WTC11 (cell line): ENCODE results near the gene TSPYL2.

Experiments used
- CREM ChIP-seq: sonication (generic); formaldehyde crosslinking; IDR thresholded peaks from 2 replicates; pipeline ENCODE4 v1.8.1; 2022; ENCODE audit warnings: mild to moderate bottlenecking, missing genetic modification reagents, moderate library complexity
- ETV6 ChIP-seq: sonication (generic); formaldehyde crosslinking; IDR thresholded peaks from 2 replicates; pipeline ENCODE4 v1.8.1; 2022; ENCODE audit warnings: mild to moderate bottlenecking, missing genetic modification reagents
- FOXK1 ChIP-seq: sonication (generic); formaldehyde crosslinking; IDR thresholded peaks from 2 replicates; pipeline ENCODE4 v1.8.0; 2022; ENCODE audit warnings: mild to moderate bottlenecking, moderate library complexity, missing genetic modification reagents
- JUN ChIP-seq: sonication (generic); formaldehyde crosslinking; IDR thresholded peaks from 2 replicates; pipeline ENCODE4 v1.8.0; 2023; ENCODE audit warnings: mild to moderate bottlenecking, missing genetic modification reagents
- KAT7 ChIP-seq: sonication (generic); formaldehyde crosslinking; IDR thresholded peaks from 2 replicates; pipeline ENCODE4 v1.8.1; 2023; ENCODE audit warnings: missing genetic modification reagents, mild to moderate bottlenecking, borderline replicate concordance
- NFYB ChIP-seq: sonication (generic); formaldehyde crosslinking; conservative IDR thresholded peaks from 2 replicates; pipeline ENCODE4 v1.8.0; 2022; ENCODE audit warnings: low read depth, missing genetic modification reagents
- RORB ChIP-seq: fragments of 250-450 bp; sonication (Bioruptor Pico); IDR thresholded peaks from 2 replicates; pipeline ENCODE4 v1.9.0; 2021; ENCODE audit warnings: mild to moderate bottlenecking
- ZBTB21 ChIP-seq: sonication (generic); formaldehyde crosslinking; IDR thresholded peaks from 2 replicates; pipeline ENCODE4 v1.8.1; 2023; ENCODE audit warnings: mild to moderate bottlenecking, missing genetic modification reagents, borderline replicate concordance
- TF ChIP-seq, protein P1 (sequence below): fragments of 200-600 bp; IDR thresholded peaks from 2 replicates; pipeline ENCODE4 v1.8.0; 2022; ENCODE audit warnings: antibody characterized with exemption
- TF ChIP-seq, protein P2 (sequence below): sonication (generic); formaldehyde crosslinking; IDR thresholded peaks from 2 replicates; pipeline ENCODE4 v1.8.0; 2022; ENCODE audit warnings: mild to moderate bottlenecking, missing genetic modification reagents
- TF ChIP-seq, protein P3 (sequence below): sonication (generic); formaldehyde crosslinking; IDR thresholded peaks from 2 replicates; pipeline ENCODE4 v1.8.0; 2022; ENCODE audit warnings: mild to moderate bottlenecking, missing genetic modification reagents
- TF ChIP-seq, protein P4 (sequence below): sonication (generic); formaldehyde crosslinking; IDR thresholded peaks from 2 replicates; pipeline ENCODE4 v1.8.1; 2022; ENCODE audit warnings: low read depth, mild to moderate bottlenecking, moderate library complexity, missing genetic modification reagents, borderline replicate concordance
- TF ChIP-seq, protein P5 (sequence below): sonication (generic); formaldehyde crosslinking; IDR thresholded peaks from 2 replicates; pipeline ENCODE4 v1.8.1; 2023; ENCODE audit warnings: mild to moderate bottlenecking, missing genetic modification reagents, borderline replicate concordance
- TF ChIP-seq, protein P6 (sequence below): sonication (generic); formaldehyde crosslinking; IDR thresholded peaks from 2 replicates; pipeline ENCODE4 v1.8.1; 2023; ENCODE audit warnings: mild to moderate bottlenecking, missing genetic modification reagents, moderate library complexity

DNA sequence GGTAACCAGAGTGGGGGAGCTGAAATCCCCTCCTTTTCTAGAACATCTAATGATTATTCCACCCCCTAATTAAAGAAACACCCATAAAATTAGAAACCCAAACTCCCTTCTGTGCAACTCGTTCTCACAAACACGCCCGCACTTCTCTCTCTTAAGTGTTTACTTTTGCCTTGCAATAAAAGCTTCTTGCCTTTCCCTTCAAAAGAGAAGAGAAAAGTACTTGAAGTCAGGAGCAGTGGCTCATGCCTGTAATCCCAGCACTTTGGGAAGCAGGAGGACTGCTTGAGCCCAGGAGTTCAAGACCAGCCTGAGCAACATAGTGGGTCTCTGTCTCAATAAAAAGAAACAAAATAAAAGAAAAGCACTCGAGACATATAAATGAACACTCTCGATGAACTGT lies 37.2 kb upstream of the TSPYL2 start:
- TF ChIP-seq, protein P1, sequence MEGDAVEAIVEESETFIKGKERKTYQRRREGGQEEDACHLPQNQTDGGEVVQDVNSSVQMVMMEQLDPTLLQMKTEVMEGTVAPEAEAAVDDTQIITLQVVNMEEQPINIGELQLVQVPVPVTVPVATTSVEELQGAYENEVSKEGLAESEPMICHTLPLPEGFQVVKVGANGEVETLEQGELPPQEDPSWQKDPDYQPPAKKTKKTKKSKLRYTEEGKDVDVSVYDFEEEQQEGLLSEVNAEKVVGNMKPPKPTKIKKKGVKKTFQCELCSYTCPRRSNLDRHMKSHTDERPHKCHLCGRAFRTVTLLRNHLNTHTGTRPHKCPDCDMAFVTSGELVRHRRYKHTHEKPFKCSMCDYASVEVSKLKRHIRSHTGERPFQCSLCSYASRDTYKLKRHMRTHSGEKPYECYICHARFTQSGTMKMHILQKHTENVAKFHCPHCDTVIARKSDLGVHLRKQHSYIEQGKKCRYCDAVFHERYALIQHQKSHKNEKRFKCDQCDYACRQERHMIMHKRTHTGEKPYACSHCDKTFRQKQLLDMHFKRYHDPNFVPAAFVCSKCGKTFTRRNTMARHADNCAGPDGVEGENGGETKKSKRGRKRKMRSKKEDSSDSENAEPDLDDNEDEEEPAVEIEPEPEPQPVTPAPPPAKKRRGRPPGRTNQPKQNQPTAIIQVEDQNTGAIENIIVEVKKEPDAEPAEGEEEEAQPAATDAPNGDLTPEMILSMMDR, result no peak
- TF ChIP-seq, protein P2, sequence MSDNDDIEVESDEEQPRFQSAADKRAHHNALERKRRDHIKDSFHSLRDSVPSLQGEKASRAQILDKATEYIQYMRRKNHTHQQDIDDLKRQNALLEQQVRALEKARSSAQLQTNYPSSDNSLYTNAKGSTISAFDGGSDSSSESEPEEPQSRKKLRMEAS (CRISPR knock-in tag), result no peak
- no peak for TF ChIP-seq ZBTB21 (CRISPR knock-in tag)
- no peak for TF ChIP-seq RORB (CRISPR knock-in tag)
- TF ChIP-seq NFYB, result no peak
- no peak for TF ChIP-seq CREM (CRISPR knock-in tag)
- TF ChIP-seq, protein P3, sequence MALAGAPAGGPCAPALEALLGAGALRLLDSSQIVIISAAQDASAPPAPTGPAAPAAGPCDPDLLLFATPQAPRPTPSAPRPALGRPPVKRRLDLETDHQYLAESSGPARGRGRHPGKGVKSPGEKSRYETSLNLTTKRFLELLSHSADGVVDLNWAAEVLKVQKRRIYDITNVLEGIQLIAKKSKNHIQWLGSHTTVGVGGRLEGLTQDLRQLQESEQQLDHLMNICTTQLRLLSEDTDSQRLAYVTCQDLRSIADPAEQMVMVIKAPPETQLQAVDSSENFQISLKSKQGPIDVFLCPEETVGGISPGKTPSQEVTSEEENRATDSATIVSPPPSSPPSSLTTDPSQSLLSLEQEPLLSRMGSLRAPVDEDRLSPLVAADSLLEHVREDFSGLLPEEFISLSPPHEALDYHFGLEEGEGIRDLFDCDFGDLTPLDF (CRISPR knock-in tag), result no peak
- TF ChIP-seq, protein P4, sequence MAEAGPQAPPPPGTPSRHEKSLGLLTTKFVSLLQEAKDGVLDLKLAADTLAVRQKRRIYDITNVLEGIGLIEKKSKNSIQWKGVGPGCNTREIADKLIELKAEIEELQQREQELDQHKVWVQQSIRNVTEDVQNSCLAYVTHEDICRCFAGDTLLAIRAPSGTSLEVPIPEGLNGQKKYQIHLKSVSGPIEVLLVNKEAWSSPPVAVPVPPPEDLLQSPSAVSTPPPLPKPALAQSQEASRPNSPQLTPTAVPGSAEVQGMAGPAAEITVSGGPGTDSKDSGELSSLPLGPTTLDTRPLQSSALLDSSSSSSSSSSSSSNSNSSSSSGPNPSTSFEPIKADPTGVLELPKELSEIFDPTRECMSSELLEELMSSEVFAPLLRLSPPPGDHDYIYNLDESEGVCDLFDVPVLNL (CRISPR knock-in tag), result no peak
- no peak for TF ChIP-seq JUN (CRISPR knock-in tag)
- TF ChIP-seq KAT7 (CRISPR knock-in tag), result no peak
- TF ChIP-seq FOXK1 (CRISPR knock-in tag), result no peak
- TF ChIP-seq, protein P5, sequence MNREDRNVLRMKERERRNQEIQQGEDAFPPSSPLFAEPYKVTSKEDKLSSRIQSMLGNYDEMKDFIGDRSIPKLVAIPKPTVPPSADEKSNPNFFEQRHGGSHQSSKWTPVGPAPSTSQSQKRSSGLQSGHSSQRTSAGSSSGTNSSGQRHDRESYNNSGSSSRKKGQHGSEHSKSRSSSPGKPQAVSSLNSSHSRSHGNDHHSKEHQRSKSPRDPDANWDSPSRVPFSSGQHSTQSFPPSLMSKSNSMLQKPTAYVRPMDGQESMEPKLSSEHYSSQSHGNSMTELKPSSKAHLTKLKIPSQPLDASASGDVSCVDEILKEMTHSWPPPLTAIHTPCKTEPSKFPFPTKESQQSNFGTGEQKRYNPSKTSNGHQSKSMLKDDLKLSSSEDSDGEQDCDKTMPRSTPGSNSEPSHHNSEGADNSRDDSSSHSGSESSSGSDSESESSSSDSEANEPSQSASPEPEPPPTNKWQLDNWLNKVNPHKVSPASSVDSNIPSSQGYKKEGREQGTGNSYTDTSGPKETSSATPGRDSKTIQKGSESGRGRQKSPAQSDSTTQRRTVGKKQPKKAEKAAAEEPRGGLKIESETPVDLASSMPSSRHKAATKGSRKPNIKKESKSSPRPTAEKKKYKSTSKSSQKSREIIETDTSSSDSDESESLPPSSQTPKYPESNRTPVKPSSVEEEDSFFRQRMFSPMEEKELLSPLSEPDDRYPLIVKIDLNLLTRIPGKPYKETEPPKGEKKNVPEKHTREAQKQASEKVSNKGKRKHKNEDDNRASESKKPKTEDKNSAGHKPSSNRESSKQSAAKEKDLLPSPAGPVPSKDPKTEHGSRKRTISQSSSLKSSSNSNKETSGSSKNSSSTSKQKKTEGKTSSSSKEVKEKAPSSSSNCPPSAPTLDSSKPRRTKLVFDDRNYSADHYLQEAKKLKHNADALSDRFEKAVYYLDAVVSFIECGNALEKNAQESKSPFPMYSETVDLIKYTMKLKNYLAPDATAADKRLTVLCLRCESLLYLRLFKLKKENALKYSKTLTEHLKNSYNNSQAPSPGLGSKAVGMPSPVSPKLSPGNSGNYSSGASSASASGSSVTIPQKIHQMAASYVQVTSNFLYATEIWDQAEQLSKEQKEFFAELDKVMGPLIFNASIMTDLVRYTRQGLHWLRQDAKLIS, result no peak
- TF ChIP-seq, protein P6, sequence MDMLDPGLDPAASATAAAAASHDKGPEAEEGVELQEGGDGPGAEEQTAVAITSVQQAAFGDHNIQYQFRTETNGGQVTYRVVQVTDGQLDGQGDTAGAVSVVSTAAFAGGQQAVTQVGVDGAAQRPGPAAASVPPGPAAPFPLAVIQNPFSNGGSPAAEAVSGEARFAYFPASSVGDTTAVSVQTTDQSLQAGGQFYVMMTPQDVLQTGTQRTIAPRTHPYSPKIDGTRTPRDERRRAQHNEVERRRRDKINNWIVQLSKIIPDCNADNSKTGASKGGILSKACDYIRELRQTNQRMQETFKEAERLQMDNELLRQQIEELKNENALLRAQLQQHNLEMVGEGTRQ, result no peak
- TF ChIP-seq ETV6, result no peak
